ENCODE data around the gene CCDC33. TPM values are rescaled to one million over a fixed set of nuclear protein-coding genes. Genes with fewer than 3 reads are reported as not detected.

The CCDC33 gene
- total RNA-seq, 4 donors from 2014 or later = not detected

- DNase-seq (ENCODE audit: low spot score in 2 of 2) = no peak
- H3K27ac ChIP-seq = no peak overlapping the region
- H3K9me3 ChIP-seq = no peaks in the 10 kb centered on the region
- no peaks in the 10 kb centered on the region for H3K4me1 ChIP-seq
- H3K36me3 ChIP-seq = no peaks in the 10 kb centered on the region
- H3K27me3 ChIP-seq = peaks cover 0 to 41% of the 10 kb centered on the region in 2 donors
- no peak overlapping the region for H3K4me3 ChIP-seq
- WGBS, 2 donors = 72 to 86% methylated on average over 8 of the region's 8 CpGs
- no peak for TF ChIP-seq CTCF (IDR thresholded peaks at IDR 0.05)
- no peak for TF ChIP-seq POLR2A (IDR thresholded peaks at IDR 0.05)
- TF ChIP-seq EP300 (IDR thresholded peaks at IDR 0.05) = no peak
Measured at GRCh38 chr15:74261685-74262084, 25.6 kb downstream of the CCDC33 start.

GRCh38 chr15:74262151-74262550 lies 26.0 kb downstream of the CCDC33 start:
- Histone ChIP-seq H3K9me3 (no peaks in the 10 kb centered on the region), H3K4me3 (no peak overlapping the region), H3K27me3 (peaks cover 0 to 46% of the 10 kb centered on the region in 2 donors), H3K4me1 (no peaks in the 10 kb centered on the region), H3K36me3 (no peaks in the 10 kb centered on the region), H3K27ac (no peak overlapping the region)
- no peak for DNase-seq (ENCODE audit: low spot score in 2 of 2)
- 70 to 79% methylated on average over 2 of the region's 2 CpGs for WGBS, 2 donors
- TF ChIP-seq POLR2A (IDR thresholded peaks at IDR 0.05) (no peak), EP300 (IDR thresholded peaks at IDR 0.05) (no peak), CTCF (IDR thresholded peaks at IDR 0.05) (no peak)

- no peak for DNase-seq (ENCODE audit: low spot score in 2 of 2)
- no peak for TF ChIP-seq POLR2A (IDR thresholded peaks at IDR 0.05)
- no peak for TF ChIP-seq CTCF (IDR thresholded peaks at IDR 0.05)
- TF ChIP-seq EP300 (IDR thresholded peaks at IDR 0.05) = no peak
- Histone ChIP-seq H3K27ac (no peak overlapping the region), H3K36me3 (no peaks in the 10 kb centered on the region), H3K27me3 (peaks cover 0 to 50% of the 10 kb centered on the region in 2 donors), H3K4me3 (no peak overlapping the region), H3K9me3 (no peaks in the 10 kb centered on the region), H3K4me1 (no peaks in the 10 kb centered on the region)
- 40 to 50% methylated on average over 5 of the region's 5 CpGs for WGBS, 2 donors
Measured at GRCh38 chr15:74262625-74263024, 26.5 kb downstream of the CCDC33 start.

- no peak for DNase-seq (ENCODE audit: low spot score in 2 of 2)
- TF ChIP-seq POLR2A (IDR thresholded peaks at IDR 0.05) (no peak), EP300 (IDR thresholded peaks at IDR 0.05) (no peak), CTCF (IDR thresholded peaks at IDR 0.05) (no peak)
- no peaks in the 10 kb centered on the region for H3K36me3 ChIP-seq
- no peak overlapping the region for H3K27ac ChIP-seq
- peaks cover 0 to 50% of the 10 kb centered on the region in 2 donors for H3K27me3 ChIP-seq
- WGBS, 2 donors = 66 to 67% methylated on average over 5 of the region's 5 CpGs
- H3K4me3 ChIP-seq = no peak overlapping the region
- no peaks in the 10 kb centered on the region for H3K4me1 ChIP-seq
- no peaks in the 10 kb centered on the region for H3K9me3 ChIP-seq
Measured at GRCh38 chr15:74263466-74263865, 27.3 kb downstream of the CCDC33 start.

GRCh38 chr15:74264081-74264501 lies 28.0 kb downstream of the CCDC33 start:
- no peaks in the 10 kb centered on the region for H3K4me1 ChIP-seq
- H3K27me3 ChIP-seq = peaks cover 0 to 44% of the 10 kb centered on the region in 2 donors
- DNase-seq (ENCODE audit: low spot score in 2 of 2) = no peak
- no peak for TF ChIP-seq EP300 (IDR thresholded peaks at IDR 0.05)
- TF ChIP-seq CTCF (IDR thresholded peaks at IDR 0.05) = no peak
- no peak for TF ChIP-seq POLR2A (IDR thresholded peaks at IDR 0.05)
- no peaks in the 10 kb centered on the region for H3K9me3 ChIP-seq
- WGBS, 2 donors = 39% methylated on average over 6 of the region's 6 CpGs
- no peak overlapping the region for H3K4me3 ChIP-seq
- no peaks in the 10 kb centered on the region for H3K36me3 ChIP-seq
- H3K27ac ChIP-seq = no peak overlapping the region
